GM12878 (cell line): ENCODE results near the gene BRWD1. TPM values are rescaled to one million over a fixed set of nuclear protein-coding genes. Genes with fewer than 3 reads are reported as not detected.
A peak's percentile ranks its signal among the peaks of the same experiment; 100 is the strongest.

Source experiments
- ATF7 ChIP-seq: fragments of 450-650 bp; IDR thresholded peaks from 2 replicates; pipeline ENCODE4 v1.6.1; 2016; ENCODE audit warnings: low read depth, mild to moderate bottlenecking
- BCL11A ChIP-seq: IDR thresholded peaks from 2 replicates; pipeline ENCODE4 v1.6.1; 2011; ENCODE audit warnings: low read depth, low read length
- BCL3 ChIP-seq: IDR thresholded peaks from 2 replicates; pipeline ENCODE4 v1.6.1; 2011; ENCODE audit warnings: borderline replicate concordance, low read depth, mild to moderate bottlenecking, moderate library complexity, low read length; ENCODE audit not compliant: insufficient read depth, poor library complexity, severe bottlenecking
- CEBPB ChIP-seq, 2 experiments: fragments of 150-350 bp in 1 of 2; IDR thresholded peaks; 2 replicates each; pipeline ENCODE4 v1.6.1; 2012 to 2014; ENCODE audit warnings: low read depth in 2 of 2, low read length in 2 of 2, borderline replicate concordance in 1 of 2, inconsistent platforms in 1 of 2
- CHD4 ChIP-seq: fragments of 200-600 bp; sonication (generic); IDR thresholded peaks from 2 replicates; pipeline ENCODE4 v1.6.1; 2016; ENCODE audit warnings: mild to moderate bottlenecking
- CREM ChIP-seq: IDR thresholded peaks from 2 replicates; pipeline ENCODE4 v1.6.1; 2014; ENCODE audit warnings: antibody characterized with exemption, low read depth
- EGR1 ChIP-seq, 2 experiments: IDR thresholded peaks; 1 replicate in 1 of 2; 2 replicates in 1 of 2; pipeline ENCODE4 v1.6.1; 2011 to 2012; ENCODE audit warnings: low read depth in 2 of 2, low read length in 2 of 2, borderline replicate concordance in 1 of 2, mild to moderate bottlenecking in 1 of 2, moderate library complexity in 1 of 2
- MYC ChIP-seq: IDR thresholded peaks from 2 replicates; pipeline ENCODE4 v1.6.1; 2011; ENCODE audit warnings: mild to moderate bottlenecking, low read length, moderate library complexity, inconsistent platforms; ENCODE audit not compliant: insufficient read depth, insufficient replicate concordance, insufficient read length, severe bottlenecking
- RELA ChIP-seq: fragments of 450-650 bp; IDR thresholded peaks from 2 replicates; pipeline ENCODE4 v1.8.0; 2014; ENCODE audit warnings: borderline replicate concordance; ENCODE audit not compliant: partially characterized antibody
- SUZ12 ChIP-seq: fragments of 200-600 bp; sonication (generic); IDR thresholded peaks from one replicate; pipeline ENCODE4 v1.6.1; 2018; ENCODE audit warnings: antibody characterized with exemption, mild to moderate bottlenecking; ENCODE audit not compliant: unreplicated experiment
- TAF1 ChIP-seq: IDR thresholded peaks from 2 replicates; pipeline ENCODE4 v1.6.1; 2011; ENCODE audit warnings: mild to moderate bottlenecking, low read depth, low read length, borderline replicate concordance
- polyA plus RNA-seq, 11 experiments: library from polyadenylated mRNA; depleted of rRNA in 4 of 11; unstranded in 6 of 11; stranded (reverse) in 5 of 11; fragments of >200 nt; fragmentation: Nextera tagmentation in 4 of 11; fragmentation: Illumina TruSeq in 1 of 11; extraction: Ambion mirVana in 4 of 11; extraction: Trizol in 1 of 11; gene quantifications; 1 replicate in 1 of 11; 2 replicates in 10 of 11; pipeline versions ENCODE4 v1.2.1 to v1.2.3, GENCODE V29; 2011 to 2016; ENCODE audit warnings: inconsistent platforms in 2 of 11, missing spikeins in 2 of 11, low read depth in 1 of 11
- total RNA-seq, 4 experiments: library from RNA; depleted of rRNA in 3 of 4; stranded (reverse); fragments of >200 nt in 3 of 4; fragmentation: Illumina TruSeq in 1 of 4; extraction: Trizol in 1 of 4; gene quantifications; 2 replicates each; pipeline versions ENCODE4 v1.2.1 to v1.2.3, GENCODE V29; 2013 to 2021
- TF ChIP-seq, protein P1 (sequence below): IDR thresholded peaks from 2 replicates; pipeline ENCODE4 v1.6.1; 2012; ENCODE audit warnings: low read depth, low read length, improper control_type of control experiment
- TF ChIP-seq, protein P2 (sequence below): fragments of 450-650 bp; IDR thresholded peaks from 2 replicates; pipeline ENCODE4 v1.6.1; 2017; ENCODE audit warnings: antibody characterized with exemption, mild to moderate bottlenecking, moderate library complexity
- TF ChIP-seq, protein P3 (sequence below): IDR thresholded peaks from 2 replicates; pipeline ENCODE4 v1.6.1; 2011; ENCODE audit warnings: borderline replicate concordance, low read depth, mild to moderate bottlenecking, moderate library complexity, mixed read lengths, low read length; ENCODE audit not compliant: insufficient read depth; ENCODE audit errors: extremely low read length
- TF ChIP-seq, protein P4 (sequence below), 3 experiments: IDR thresholded peaks in 2 of 3; conservative IDR thresholded peaks in 1 of 3; 2 replicates each; pipeline ENCODE4 v1.5.1; 2011; ENCODE audit warnings: low read depth in 3 of 3, low read length in 3 of 3, mild to moderate bottlenecking in 3 of 3, control low read depth in 2 of 3, moderate library complexity in 2 of 3, inconsistent platforms in 1 of 3, mixed read lengths in 1 of 3; ENCODE audit not compliant: control insufficient read depth in 2 of 3, insufficient read depth in 1 of 3; ENCODE audit errors: extremely low read depth in 1 of 3
- TF ChIP-seq, protein P5 (sequence below): fragments of 450-650 bp; IDR thresholded peaks from 2 replicates; pipeline ENCODE4 v1.6.1; 2018; ENCODE audit warnings: mild to moderate bottlenecking, low read depth, moderate library complexity; ENCODE audit not compliant: partially characterized antibody

BRWD1 gene
- total and polyA plus RNA-seq, 10 of the 15 experiments (the other 5 are each of a cell fraction or from before 2014, with no cell fraction given), result 3.1 to 19.0 (median 13.5) TPM

DNA sequence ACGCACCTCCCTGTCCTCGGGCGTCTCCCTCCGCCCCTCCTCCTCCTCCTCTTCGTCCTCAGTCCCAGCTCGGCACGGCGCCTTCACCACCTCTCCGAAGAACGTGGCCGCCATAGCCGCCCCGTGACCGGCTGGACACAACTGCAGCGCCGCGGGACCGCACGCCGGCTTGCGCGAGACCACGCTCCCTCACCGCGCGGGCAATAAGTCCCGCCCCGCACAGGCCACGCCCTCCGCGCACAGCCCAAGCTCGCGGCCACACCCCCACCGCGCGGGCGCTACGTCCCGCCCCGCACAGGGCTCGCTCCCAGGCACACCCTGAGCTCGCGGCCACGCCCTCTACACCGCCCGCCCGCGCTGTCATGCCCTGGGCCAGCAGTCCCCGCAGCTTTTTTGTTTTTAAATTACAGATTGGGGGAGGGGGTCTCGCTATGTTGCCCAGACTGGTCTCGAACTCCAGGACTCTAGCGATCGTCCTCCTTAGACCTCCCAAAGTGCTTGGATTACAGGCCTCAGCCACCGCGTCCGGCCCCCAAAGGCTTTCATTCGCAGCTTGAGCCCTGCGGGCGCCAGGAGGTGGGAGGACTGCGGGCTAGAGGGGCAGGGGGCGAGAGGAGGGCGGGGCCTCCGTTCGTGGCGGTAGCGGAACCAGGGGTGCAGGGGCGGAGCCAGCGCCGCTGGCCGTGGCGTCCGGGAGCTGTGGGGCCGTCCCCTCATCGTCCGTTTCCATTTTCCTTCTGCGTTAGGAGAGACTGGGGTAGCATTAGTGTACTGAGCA, 130.0 kb downstream of the BRWD1 start, which contains the start of gene PSMG1 (continued):
- TF ChIP-seq, protein P1, sequence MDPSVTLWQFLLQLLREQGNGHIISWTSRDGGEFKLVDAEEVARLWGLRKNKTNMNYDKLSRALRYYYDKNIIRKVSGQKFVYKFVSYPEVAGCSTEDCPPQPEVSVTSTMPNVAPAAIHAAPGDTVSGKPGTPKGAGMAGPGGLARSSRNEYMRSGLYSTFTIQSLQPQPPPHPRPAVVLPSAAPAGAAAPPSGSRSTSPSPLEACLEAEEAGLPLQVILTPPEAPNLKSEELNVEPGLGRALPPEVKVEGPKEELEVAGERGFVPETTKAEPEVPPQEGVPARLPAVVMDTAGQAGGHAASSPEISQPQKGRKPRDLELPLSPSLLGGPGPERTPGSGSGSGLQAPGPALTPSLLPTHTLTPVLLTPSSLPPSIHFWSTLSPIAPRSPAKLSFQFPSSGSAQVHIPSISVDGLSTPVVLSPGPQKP, result no peak
- TF ChIP-seq, protein P2, sequence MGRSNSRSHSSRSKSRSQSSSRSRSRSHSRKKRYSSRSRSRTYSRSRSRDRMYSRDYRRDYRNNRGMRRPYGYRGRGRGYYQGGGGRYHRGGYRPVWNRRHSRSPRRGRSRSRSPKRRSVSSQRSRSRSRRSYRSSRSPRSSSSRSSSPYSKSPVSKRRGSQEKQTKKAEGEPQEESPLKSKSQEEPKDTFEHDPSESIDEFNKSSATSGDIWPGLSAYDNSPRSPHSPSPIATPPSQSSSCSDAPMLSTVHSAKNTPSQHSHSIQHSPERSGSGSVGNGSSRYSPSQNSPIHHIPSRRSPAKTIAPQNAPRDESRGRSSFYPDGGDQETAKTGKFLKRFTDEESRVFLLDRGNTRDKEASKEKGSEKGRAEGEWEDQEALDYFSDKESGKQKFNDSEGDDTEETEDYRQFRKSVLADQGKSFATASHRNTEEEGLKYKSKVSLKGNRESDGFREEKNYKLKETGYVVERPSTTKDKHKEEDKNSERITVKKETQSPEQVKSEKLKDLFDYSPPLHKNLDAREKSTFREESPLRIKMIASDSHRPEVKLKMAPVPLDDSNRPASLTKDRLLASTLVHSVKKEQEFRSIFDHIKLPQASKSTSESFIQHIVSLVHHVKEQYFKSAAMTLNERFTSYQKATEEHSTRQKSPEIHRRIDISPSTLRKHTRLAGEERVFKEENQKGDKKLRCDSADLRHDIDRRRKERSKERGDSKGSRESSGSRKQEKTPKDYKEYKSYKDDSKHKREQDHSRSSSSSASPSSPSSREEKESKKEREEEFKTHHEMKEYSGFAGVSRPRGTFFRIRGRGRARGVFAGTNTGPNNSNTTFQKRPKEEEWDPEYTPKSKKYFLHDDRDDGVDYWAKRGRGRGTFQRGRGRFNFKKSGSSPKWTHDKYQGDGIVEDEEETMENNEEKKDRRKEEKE, result no peak
- TF ChIP-seq, protein P3, sequence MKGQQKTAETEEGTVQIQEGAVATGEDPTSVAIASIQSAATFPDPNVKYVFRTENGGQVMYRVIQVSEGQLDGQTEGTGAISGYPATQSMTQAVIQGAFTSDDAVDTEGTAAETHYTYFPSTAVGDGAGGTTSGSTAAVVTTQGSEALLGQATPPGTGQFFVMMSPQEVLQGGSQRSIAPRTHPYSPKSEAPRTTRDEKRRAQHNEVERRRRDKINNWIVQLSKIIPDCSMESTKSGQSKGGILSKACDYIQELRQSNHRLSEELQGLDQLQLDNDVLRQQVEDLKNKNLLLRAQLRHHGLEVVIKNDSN, result peak; percentile 37
- TF ChIP-seq BCL3 (peak; percentile 81), EGR1 (IDR thresholded peaks at IDR 0.05; ENCODE audit: borderline replicate concordance in 1 of 2, low read depth in 2 of 2, low read length in 2 of 2) (peak in 1 of 2 experiments; percentile 67; a peak in 1 of 3 replicates), BCL11A (no peak), ATF7 (no peak), CREM (no peak), CEBPB (IDR thresholded peaks at IDR 0.05; ENCODE audit: borderline replicate concordance in 1 of 2, low read depth in 2 of 2, low read length in 2 of 2) (no peak), MYC (peak; percentile 82), TAF1 (peak; percentile 72), CHD4 (no peak), SUZ12 (no peak), RELA (peak; percentile 23)
- TF ChIP-seq, protein P4, sequence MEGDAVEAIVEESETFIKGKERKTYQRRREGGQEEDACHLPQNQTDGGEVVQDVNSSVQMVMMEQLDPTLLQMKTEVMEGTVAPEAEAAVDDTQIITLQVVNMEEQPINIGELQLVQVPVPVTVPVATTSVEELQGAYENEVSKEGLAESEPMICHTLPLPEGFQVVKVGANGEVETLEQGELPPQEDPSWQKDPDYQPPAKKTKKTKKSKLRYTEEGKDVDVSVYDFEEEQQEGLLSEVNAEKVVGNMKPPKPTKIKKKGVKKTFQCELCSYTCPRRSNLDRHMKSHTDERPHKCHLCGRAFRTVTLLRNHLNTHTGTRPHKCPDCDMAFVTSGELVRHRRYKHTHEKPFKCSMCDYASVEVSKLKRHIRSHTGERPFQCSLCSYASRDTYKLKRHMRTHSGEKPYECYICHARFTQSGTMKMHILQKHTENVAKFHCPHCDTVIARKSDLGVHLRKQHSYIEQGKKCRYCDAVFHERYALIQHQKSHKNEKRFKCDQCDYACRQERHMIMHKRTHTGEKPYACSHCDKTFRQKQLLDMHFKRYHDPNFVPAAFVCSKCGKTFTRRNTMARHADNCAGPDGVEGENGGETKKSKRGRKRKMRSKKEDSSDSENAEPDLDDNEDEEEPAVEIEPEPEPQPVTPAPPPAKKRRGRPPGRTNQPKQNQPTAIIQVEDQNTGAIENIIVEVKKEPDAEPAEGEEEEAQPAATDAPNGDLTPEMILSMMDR (IDR thresholded peaks at IDR 0.05 in 2 of 3, conservative IDR thresholded peaks at IDR 0.05 in 1 of 3; ENCODE audit: control insufficient read depth in 2 of 3, extremely low read depth in 1 of 3, insufficient read depth in 1 of 3, low read depth in 3 of 3, low read length in 3 of 3), result no peak
- TF ChIP-seq, protein P5, sequence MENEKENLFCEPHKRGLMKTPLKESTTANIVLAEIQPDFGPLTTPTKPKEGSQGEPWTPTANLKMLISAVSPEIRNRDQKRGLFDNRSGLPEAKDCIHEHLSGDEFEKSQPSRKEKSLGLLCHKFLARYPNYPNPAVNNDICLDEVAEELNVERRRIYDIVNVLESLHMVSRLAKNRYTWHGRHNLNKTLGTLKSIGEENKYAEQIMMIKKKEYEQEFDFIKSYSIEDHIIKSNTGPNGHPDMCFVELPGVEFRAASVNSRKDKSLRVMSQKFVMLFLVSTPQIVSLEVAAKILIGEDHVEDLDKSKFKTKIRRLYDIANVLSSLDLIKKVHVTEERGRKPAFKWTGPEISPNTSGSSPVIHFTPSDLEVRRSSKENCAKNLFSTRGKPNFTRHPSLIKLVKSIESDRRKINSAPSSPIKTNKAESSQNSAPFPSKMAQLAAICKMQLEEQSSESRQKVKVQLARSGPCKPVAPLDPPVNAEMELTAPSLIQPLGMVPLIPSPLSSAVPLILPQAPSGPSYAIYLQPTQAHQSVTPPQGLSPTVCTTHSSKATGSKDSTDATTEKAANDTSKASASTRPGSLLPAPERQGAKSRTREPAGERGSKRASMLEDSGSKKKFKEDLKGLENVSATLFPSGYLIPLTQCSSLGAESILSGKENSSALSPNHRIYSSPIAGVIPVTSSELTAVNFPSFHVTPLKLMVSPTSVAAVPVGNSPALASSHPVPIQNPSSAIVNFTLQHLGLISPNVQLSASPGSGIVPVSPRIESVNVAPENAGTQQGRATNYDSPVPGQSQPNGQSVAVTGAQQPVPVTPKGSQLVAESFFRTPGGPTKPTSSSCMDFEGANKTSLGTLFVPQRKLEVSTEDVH, result no peak
